WERI-Rb-1 (cell line): ENCODE measurements around the gene BTNL9.
"Not testable (repeated sequence)": the region's sequence is repeated elsewhere in the genome, so short reads cannot be mapped to it uniquely, and the experiment has no call there.

Source experiments
- DNase-seq: peaks from one replicate; pipeline ENCODE4 v3.0.0-alpha.2; 2020
- H3K27ac ChIP-seq: fragments of 250-450 bp; sonication (Bioruptor Pico); 2 replicates; pipeline ENCODE4 v1.5.1; 2020; ENCODE audit warnings: mild to moderate bottlenecking, moderate library complexity
- H3K27me3 ChIP-seq: fragments of 250-450 bp; sonication (Bioruptor Pico); 2 replicates; pipeline ENCODE4 v1.5.1; 2021; ENCODE audit warnings: mild to moderate bottlenecking, low read depth, moderate library complexity; ENCODE audit not compliant: insufficient read depth, severe bottlenecking
- H3K36me3 ChIP-seq: fragments of 250-450 bp; sonication (Bioruptor Pico); 2 replicates; pipeline ENCODE4 v1.5.1; 2020; ENCODE audit warnings: mild to moderate bottlenecking, moderate library complexity
- H3K4me3 ChIP-seq: 2 replicates; pipeline ENCODE4 v1.5.1; 2011; ENCODE audit warnings: low read depth, mild to moderate bottlenecking, control low read depth, low read length
- H3K9me3 ChIP-seq: fragments of 250-450 bp; sonication (Bioruptor Pico); 2 replicates; pipeline ENCODE4 v1.5.1; 2021; ENCODE audit warnings: mild to moderate bottlenecking, moderate library complexity; ENCODE audit not compliant: severe bottlenecking
- TF ChIP-seq, protein P1 (sequence below): IDR thresholded peaks from 2 replicates; pipeline ENCODE4 v1.5.1; 2011; ENCODE audit warnings: low read depth, mild to moderate bottlenecking, control low read depth, inconsistent platforms, low read length

BTNL9 gene

DNA sequence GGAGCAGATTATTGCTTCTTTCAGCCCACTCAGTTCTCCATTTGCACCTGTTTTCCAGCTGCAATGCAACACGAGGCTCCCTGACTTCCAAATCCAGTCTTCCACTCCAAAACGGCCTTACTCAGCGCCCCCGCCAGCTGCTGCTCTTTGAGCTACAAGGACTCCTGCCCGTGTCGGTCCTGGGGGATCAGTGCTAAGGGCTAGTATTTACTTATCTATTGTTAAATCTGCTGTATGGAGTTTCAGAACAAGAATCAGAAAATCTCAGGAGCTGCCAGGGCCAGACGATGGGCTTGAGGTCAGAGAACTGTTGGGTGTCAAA is 46.8 kb downstream of the BTNL9 start:
- Histone ChIP-seq H3K36me3 (no peaks in the 10 kb centered on the region), H3K9me3 (no peaks in the 10 kb centered on the region), H3K27ac (no peak overlapping the region), H3K4me3 (no peak overlapping the region), H3K27me3 (peaks cover 9% of the 10 kb centered on the region)
- no peak for DNase-seq
- TF ChIP-seq, protein P1, sequence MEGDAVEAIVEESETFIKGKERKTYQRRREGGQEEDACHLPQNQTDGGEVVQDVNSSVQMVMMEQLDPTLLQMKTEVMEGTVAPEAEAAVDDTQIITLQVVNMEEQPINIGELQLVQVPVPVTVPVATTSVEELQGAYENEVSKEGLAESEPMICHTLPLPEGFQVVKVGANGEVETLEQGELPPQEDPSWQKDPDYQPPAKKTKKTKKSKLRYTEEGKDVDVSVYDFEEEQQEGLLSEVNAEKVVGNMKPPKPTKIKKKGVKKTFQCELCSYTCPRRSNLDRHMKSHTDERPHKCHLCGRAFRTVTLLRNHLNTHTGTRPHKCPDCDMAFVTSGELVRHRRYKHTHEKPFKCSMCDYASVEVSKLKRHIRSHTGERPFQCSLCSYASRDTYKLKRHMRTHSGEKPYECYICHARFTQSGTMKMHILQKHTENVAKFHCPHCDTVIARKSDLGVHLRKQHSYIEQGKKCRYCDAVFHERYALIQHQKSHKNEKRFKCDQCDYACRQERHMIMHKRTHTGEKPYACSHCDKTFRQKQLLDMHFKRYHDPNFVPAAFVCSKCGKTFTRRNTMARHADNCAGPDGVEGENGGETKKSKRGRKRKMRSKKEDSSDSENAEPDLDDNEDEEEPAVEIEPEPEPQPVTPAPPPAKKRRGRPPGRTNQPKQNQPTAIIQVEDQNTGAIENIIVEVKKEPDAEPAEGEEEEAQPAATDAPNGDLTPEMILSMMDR, result no peak

DNA sequence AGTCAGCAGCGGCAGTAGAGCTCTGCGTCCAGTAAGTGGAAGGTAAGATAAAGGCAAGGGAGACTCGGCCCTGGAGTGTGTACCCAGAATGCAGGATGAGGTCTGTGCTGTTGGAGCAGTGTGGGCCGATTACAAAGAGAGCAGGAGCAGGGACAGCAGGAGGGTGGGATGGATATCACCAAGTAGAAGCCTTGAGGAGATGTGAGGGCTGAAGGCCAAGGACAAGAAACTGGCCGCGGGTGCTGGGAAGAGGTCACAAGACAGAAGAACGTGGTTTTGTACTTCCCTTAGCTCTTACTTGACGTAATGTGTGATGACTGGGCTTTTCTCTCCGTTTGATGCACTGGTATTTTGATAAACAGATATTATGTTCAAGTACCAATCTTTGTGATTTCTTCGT is 47.2 kb downstream of the BTNL9 start:
- no peak for DNase-seq
- Histone ChIP-seq H3K9me3 (no peaks in the 10 kb centered on the region), H3K36me3 (no peaks in the 10 kb centered on the region), H3K4me3 (no peak overlapping the region), H3K27me3 (peaks cover 6% of the 10 kb centered on the region), H3K27ac (no peak overlapping the region)
- TF ChIP-seq, protein P1, result no peak

DNA sequence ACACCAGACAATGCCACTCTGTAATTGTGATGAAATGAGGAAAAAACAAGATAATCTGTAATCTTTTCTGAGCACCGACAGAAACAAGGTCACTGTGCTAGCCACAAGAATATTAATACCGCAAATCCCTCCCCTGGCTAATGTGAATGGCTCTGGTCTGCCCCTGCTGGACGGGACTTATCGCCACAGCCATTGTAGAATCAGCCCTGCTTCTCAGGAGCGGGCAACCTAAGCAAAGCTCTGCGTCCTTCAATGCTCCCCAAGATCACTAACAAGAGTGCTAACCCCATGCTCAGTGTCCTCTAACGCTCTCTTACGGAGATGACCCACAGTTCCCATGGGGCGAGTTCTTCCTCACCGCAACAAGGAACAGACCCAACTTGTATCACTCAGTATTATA is 48.2 kb downstream of the BTNL9 start:
- H3K27me3 ChIP-seq, result peaks cover 6% of the 10 kb centered on the region
- DNase-seq, result no peak

DNA sequence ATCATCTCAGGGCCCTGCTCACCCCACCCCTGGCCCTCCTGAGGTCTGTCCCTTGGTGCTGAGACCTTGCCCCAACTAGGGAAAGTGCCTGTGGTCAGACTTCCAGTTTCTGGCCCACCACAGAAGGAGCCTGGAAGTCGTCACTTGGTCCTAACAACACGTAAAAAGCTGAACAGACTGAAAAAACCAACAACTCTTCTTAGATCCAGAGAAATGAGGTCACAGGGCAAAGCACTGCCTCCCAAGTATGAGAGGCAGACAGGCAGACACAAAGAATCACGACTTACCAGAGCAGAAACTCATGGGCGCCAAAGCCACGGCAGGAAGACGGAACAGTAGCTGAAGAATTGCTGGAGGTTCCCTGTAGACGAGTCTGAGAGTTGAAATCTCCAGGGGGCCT is 52.4 kb downstream of the BTNL9 start:
- H3K27ac ChIP-seq, result no peak overlapping the region
- DNase-seq, result no peak
- no peaks in the 10 kb centered on the region for H3K9me3 ChIP-seq
- no peak overlapping the region for H3K4me3 ChIP-seq
- TF ChIP-seq, protein P1, result no peak
- H3K27me3 ChIP-seq, result no peaks in the 10 kb centered on the region
- no peaks in the 10 kb centered on the region for H3K36me3 ChIP-seq

More for the DNA sequence above, 48.2 kb downstream of the BTNL9 start:
- Histone ChIP-seq H3K9me3 (no peaks in the 10 kb centered on the region), H3K4me3 (no peak overlapping the region), H3K27ac (no peak overlapping the region), H3K36me3 (no peaks in the 10 kb centered on the region)
- TF ChIP-seq, protein P1, result peak; percentile 28; the same call in 1 of the 2 replicates

DNA sequence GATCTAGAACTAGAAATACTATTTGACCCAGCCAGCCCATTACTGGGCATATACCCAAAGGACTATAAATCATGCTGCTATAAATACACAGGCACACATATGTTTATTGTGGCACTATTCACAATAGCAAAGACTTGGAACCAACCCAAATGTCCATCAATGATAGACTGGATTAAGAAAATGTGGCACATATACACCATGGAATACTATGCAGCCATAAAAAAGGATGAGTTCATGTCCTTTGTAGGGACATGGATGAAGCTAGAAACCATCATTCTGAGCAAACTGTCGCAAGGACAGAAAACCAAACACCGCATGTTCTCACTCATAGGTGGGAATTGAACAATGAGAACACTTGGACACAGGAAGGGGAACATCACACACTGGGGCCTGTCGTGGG is 55.1 kb downstream of the BTNL9 start:
- H3K36me3 ChIP-seq, H3K4me3 ChIP-seq: not testable (repeated sequence)

DNA sequence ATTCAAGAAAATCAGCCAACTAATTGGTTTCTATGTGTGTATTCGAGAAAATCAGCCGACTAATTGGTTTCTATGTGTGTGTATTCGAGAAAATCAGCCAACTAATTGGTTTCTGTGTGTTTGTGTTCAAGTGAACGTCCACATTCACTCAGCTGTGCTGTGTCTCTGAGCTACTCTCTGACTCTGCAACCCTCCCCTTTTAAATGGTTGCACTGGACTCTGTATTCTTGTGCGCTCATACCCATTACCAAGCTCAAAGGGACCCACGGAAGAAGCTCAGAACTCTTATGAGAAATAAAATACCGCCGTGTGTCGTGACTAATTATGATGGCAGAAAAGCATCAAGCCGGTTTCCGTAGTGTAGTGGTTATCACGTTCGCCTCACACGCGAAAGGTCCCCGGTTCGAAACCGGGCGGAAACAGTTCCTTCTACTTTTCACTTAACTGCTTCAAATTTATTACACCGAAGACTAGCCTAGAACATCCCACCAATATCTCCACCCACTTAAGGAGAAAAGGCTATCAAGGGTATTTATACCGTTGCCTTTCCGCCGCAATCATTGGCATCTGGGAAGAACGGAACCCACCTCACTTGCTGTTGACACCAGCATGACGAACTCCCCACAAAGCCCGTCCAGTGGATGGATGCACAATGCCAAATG is 56.8 kb downstream of the BTNL9 start:
- peaks cover 16% of the 10 kb centered on the region for H3K27me3 ChIP-seq
- H3K4me3 ChIP-seq, DNase-seq, H3K9me3 ChIP-seq, H3K27ac ChIP-seq, H3K36me3 ChIP-seq: not testable (repeated sequence)

More for the DNA sequence above, 55.1 kb downstream of the BTNL9 start:
- DNase-seq, H3K27ac ChIP-seq, H3K9me3 ChIP-seq: not testable (repeated sequence)
- peaks cover 13% of the 10 kb centered on the region for H3K27me3 ChIP-seq

DNA sequence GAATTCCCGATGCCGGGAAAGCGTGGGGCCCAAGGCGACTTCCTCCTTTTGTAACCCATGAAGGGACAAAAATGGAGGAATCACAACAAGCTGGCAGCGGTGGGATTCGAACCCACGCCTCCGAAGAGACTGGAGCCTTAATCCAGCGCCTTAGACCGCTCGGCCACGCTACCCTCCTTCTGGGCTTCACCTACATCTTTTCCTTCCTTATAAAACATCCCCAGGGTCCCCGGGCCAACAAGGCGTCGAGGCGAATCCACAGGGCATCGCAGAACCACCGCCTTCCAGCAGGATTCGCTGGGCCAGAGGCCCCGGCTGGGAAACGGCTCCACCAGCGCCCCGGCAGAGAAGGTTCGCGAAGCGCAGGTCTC is 57.3 kb downstream of the BTNL9 start:
- H3K4me3 ChIP-seq, H3K9me3 ChIP-seq, DNase-seq, H3K27ac ChIP-seq, H3K36me3 ChIP-seq: not testable (repeated sequence)
- H3K27me3 ChIP-seq, result peaks cover 16% of the 10 kb centered on the region

DNA sequence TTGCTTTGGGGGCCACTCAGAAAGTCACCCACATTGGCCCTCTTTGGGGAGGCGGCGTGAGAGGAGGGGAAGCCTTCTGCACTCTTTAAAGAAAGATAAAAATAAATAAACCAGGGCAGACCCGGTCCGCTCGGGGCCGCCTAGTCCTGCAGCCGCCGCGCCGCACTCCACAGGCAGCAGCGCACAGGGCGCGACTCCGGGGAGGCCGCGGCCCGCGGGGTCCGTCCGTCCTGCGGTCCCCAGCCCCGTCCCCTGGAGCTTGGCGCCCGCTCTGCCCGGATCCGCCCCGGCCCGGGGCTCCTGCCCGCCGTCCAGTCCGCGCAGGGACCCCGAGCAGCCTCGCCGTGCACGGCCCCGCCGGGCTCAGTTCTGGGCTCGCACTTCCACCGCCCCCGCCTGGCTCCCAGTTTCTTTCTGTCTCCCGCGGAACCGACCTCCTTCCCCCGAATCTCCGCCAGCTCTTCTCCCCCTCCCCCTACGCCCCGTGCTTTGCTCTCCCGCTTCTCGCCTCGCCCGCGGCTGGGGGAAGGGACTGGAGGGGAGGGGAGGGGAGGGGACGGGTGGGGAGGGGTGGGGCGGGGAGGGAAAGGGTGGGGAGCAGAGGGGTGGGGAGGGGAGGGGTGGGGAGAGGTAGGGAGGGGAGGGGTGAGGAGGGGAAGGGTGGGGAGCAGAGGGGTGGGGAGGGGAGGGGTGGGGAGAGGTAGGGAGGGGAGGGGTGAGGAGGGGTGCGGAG is 57.9 kb downstream of the BTNL9 start:
- peaks cover 16% of the 10 kb centered on the region for H3K27me3 ChIP-seq
- H3K27ac ChIP-seq, H3K36me3 ChIP-seq, H3K4me3 ChIP-seq, DNase-seq, H3K9me3 ChIP-seq: not testable (repeated sequence)
